Panc1 (cell line): ENCODE results near the gene LAMP2.

ENCODE experiments used
- CTCF ChIP-seq: fragments of 450-650 bp; IDR thresholded peaks from 2 replicates; pipeline ENCODE4 v1.5.1; 2017; ENCODE audit warnings: mild to moderate bottlenecking
- POLR2AphosphoS5 ChIP-seq: IDR thresholded peaks from 2 replicates; pipeline ENCODE4 v1.6.1; 2012; ENCODE audit warnings: mild to moderate bottlenecking, low read depth, low read length, moderate library complexity
- REST ChIP-seq, 2 experiments: IDR thresholded peaks; 2 replicates each; pipeline ENCODE4 v1.6.1; 2011 to 2012; ENCODE audit warnings: low read depth in 2 of 2, control low read depth in 1 of 2, low read length in 1 of 2, mild to moderate bottlenecking in 1 of 2, moderate library complexity in 1 of 2; ENCODE audit not compliant: insufficient read depth in 1 of 2
- SIN3A ChIP-seq: IDR thresholded peaks from 2 replicates; pipeline ENCODE4 v1.6.1; 2012; ENCODE audit warnings: low read depth, mild to moderate bottlenecking, low read length, moderate library complexity, borderline replicate concordance; ENCODE audit not compliant: insufficient read depth
- TCF7L2 ChIP-seq: IDR thresholded peaks from 2 replicates; pipeline ENCODE4 v1.6.1; 2011; ENCODE audit warnings: mild to moderate bottlenecking, low read depth, low read length, inconsistent platforms

GRCh38 chrX:120512627-120513026 is 43.5 kb upstream of the LAMP2 start:
- TF ChIP-seq REST (IDR thresholded peaks at IDR 0.05; ENCODE audit: insufficient read depth in 1 of 2, low read depth in 2 of 2, low read length in 1 of 2) (no peak), CTCF (no peak), TCF7L2 (no peak), POLR2AphosphoS5 (no peak), SIN3A (no peak)
